K562 (cell line): ENCODE measurements around the gene IRAK2. TPM values are rescaled to one million over a fixed set of nuclear protein-coding genes. Genes with fewer than 3 reads are reported as not detected.
"Not testable (repeated sequence)": the region's sequence is repeated elsewhere in the genome, so short reads cannot be mapped to it uniquely, and the experiment has no call there.

Experiments used
- ATAC-seq: fragments of 200-7000 bp; cut with Tn5 transposase; 3 replicates; pipeline ENCODE4 v1.9.1; 2020; ENCODE audit warnings: moderate library complexity
- BruUV-seq: library from RNA; stranded (reverse); fragments of 400-500 nt; replicated peaks from 2 replicates; lab custom pipeline; 2021; lab: Mats Ljungman, UMichigan
- CTCF ChIA-PET: fragments of 300-600 bp; formaldehyde crosslinking; extraction: SDS; loops from one replicate; lab custom pipeline; 2021; ENCODE audit warnings: low intra/inter-chr PET ratio; lab: Yijun Ruan, JAX
- POLR2A ChIA-PET: fragments of 300-600, 350-650 bp; sonication (Branson Sonifier 250); formaldehyde crosslinking; extraction: SDS; loops from one replicate; lab custom pipeline; 2021; ENCODE audit warnings: antibody characterized with exemption, inconsistent platforms; lab: Yijun Ruan, JAX
- DNase-seq, 4 experiments: peaks; one replicate each; pipeline versions ENCODE4 v3.0.0 to v3.0.0-alpha.2; 2011 to 2018; ENCODE audit warnings: low spot score in 3 of 4, mixed read lengths in 3 of 4; ENCODE audit errors: extremely low read depth in 1 of 4
- FAIRE-seq: peaks from 2 replicates; lab custom pipeline; 2011; peaks lifted over from hg19 to GRCh38; lab: Jason Lieb, UNC
- H2AFZ ChIP-seq: 2 replicates; pipeline ENCODE4 v1.6.0; 2011; ENCODE audit warnings: low read depth, low read length, control low read depth, inconsistent platforms
- H3K27ac ChIP-seq: fragments of 200-600 bp; 3 replicates; pipeline ENCODE4 v1.8.0; 2011; ENCODE audit warnings: low read depth, mild to moderate bottlenecking, control low read depth, inconsistent platforms, low read length, moderate library complexity, mixed read lengths; ENCODE audit errors: extremely low read depth
- H3K27me3 ChIP-seq, 2 experiments: fragments of 300-600 bp in 1 of 2; 2 replicates in 1 of 2; 3 replicates in 1 of 2; pipeline versions ENCODE4 v1.6.0 to v1.8.0; 2011; ENCODE audit warnings: inconsistent platforms in 2 of 2, low read length in 2 of 2, mild to moderate bottlenecking in 1 of 2, mixed read lengths in 1 of 2, moderate library complexity in 1 of 2; ENCODE audit not compliant: control insufficient read depth in 2 of 2, insufficient read depth in 2 of 2
- H3K36me3 ChIP-seq: fragments of 300-600 bp; 3 replicates; pipeline ENCODE4 v1.8.0; 2011; ENCODE audit warnings: mild to moderate bottlenecking, low read length, inconsistent platforms; ENCODE audit not compliant: control insufficient read depth, insufficient read depth
- H3K4me1 ChIP-seq, 2 experiments: fragments of 200-600 bp in 1 of 2; replicated peaks in 1 of 2; 2 replicates in 1 of 2; 3 replicates in 1 of 2; pipeline versions ENCODE4 v1.5.1 to v1.8.0; 2011; ENCODE audit warnings: inconsistent platforms in 2 of 2, low read length in 2 of 2, mild to moderate bottlenecking in 1 of 2, mixed read lengths in 1 of 2, moderate library complexity in 1 of 2; ENCODE audit not compliant: control insufficient read depth in 2 of 2, insufficient read depth in 2 of 2
- H3K4me2 ChIP-seq: 2 replicates; pipeline ENCODE4 v1.6.1; 2011; ENCODE audit warnings: low read length, control low read depth, inconsistent platforms, mixed read lengths; ENCODE audit not compliant: insufficient read depth
- H3K4me3 ChIP-seq: fragments of 200-600 bp; sonication (generic), shearing (Covaris generic); 2 replicates; pipeline ENCODE4 v1.5.1; 2016; ENCODE audit warnings: control low read depth, inconsistent platforms
- H3K79me2 ChIP-seq: fragments of 200-600 bp; 3 replicates; pipeline ENCODE4 v1.8.0; 2011; ENCODE audit warnings: low read length, inconsistent platforms; ENCODE audit not compliant: control insufficient read depth, insufficient read depth
- H3K9ac ChIP-seq, 2 experiments: 2 replicates each; pipeline versions ENCODE4 v1.6.0 to v1.6.1; 2011; ENCODE audit warnings: low read depth in 2 of 2, low read length in 2 of 2, control low read depth in 1 of 2, inconsistent platforms in 1 of 2, mild to moderate bottlenecking in 1 of 2, mixed read lengths in 1 of 2; ENCODE audit not compliant: insufficient read depth in 1 of 2
- H3K9me1 ChIP-seq: one replicate; pipeline ENCODE4 v1.6.0; 2011; ENCODE audit warnings: inconsistent platforms, mild to moderate bottlenecking, low read length, moderate library complexity; ENCODE audit not compliant: control insufficient read depth, insufficient read depth
- H3K9me3 ChIP-seq: replicated peaks from 2 replicates; pipeline ENCODE4 v1.5.1; 2011; ENCODE audit warnings: low read depth, low read length, inconsistent platforms; ENCODE audit not compliant: control insufficient read depth, insufficient read depth
- H4K20me1 ChIP-seq: replicated peaks from 2 replicates; pipeline ENCODE4 v1.6.1; 2011; ENCODE audit warnings: low read length, inconsistent platforms, mixed read lengths; ENCODE audit not compliant: control insufficient read depth, insufficient read depth
- FUS ChIP-seq: fragments of 200-400 bp; formaldehyde crosslinking; optimal IDR thresholded peaks from 2 replicates; pipeline ENCODE3; 2017; ENCODE audit warnings: low read depth, low read length
- ILF3 ChIP-seq: fragments of 450-650 bp; IDR thresholded peaks from 2 replicates; pipeline ENCODE4 v1.6.1; 2018; ENCODE audit warnings: antibody characterized with exemption, mild to moderate bottlenecking, moderate library complexity, borderline replicate concordance
- ILK ChIP-seq: fragments of 450-650 bp; IDR thresholded peaks from 2 replicates; pipeline ENCODE4 v1.6.1; 2016; ENCODE audit warnings: missing genetic modification characterization, low read depth, mild to moderate bottlenecking, missing compliant biosample characterization, moderate library complexity, borderline replicate concordance
- KLF6 ChIP-seq: fragments of 250-450 bp; sonication (Bioruptor Pico); IDR thresholded peaks from 2 replicates; pipeline ENCODE4 v1.4.0; 2020; ENCODE audit warnings: mild to moderate bottlenecking, moderate library complexity, borderline replicate concordance
- PCBP1 ChIP-seq: fragments of 200-400 bp; formaldehyde crosslinking; IDR thresholded peaks from 2 replicates; pipeline ENCODE4 v1.6.1; 2018; ENCODE audit warnings: mild to moderate bottlenecking, low read depth, low read length; ENCODE audit not compliant: poor library complexity, severe bottlenecking
- PTTG1 ChIP-seq: fragments of 450-650 bp; IDR thresholded peaks from 2 replicates; pipeline ENCODE4 v1.6.1; 2016; ENCODE audit warnings: low read depth, mild to moderate bottlenecking, missing genetic modification characterization, missing compliant biosample characterization
- SAFB ChIP-seq: fragments of 200-400 bp; formaldehyde crosslinking; IDR thresholded peaks from 2 replicates; pipeline ENCODE4 v1.6.1; 2017; ENCODE audit warnings: low read depth, low read length, borderline replicate concordance
- STAT5B ChIP-seq: fragments of 250-450 bp; sonication (Bioruptor Pico); IDR thresholded peaks from 2 replicates; pipeline ENCODE4 v1.8.0; 2021; ENCODE audit warnings: mild to moderate bottlenecking, inconsistent platforms
- TEAD4 ChIP-seq, 2 experiments: sonication (generic) in 1 of 2; formaldehyde crosslinking in 1 of 2; IDR thresholded peaks; 2 replicates each; pipeline versions ENCODE4 v1.6.1 to v1.8.0; 2012 to 2022; ENCODE audit warnings: borderline replicate concordance in 1 of 2, inconsistent platforms in 1 of 2, low read length in 1 of 2, mild to moderate bottlenecking in 1 of 2, missing genetic modification reagents in 1 of 2
- WGBS: fragments of 100-300 bp; shearing (Covaris generic); methylation state at CpG from one replicate; pipeline ENCODE4 v1.1.6; 2016; ENCODE audit warnings: low coverage, mixed read lengths; ENCODE audit not compliant: insufficient coverage; ENCODE audit errors: missing lambda C conversion rate; 5-methylcytosine and 5-hydroxymethylcytosine counted together
- in situ Hi-C: fragments of 300-500 bp; cut with MboI; formaldehyde crosslinking; loops from 4 replicates; pipeline ENCODE4 v1.15.0; 2018; ENCODE audit warnings: inconsistent platforms, mixed read lengths
- intact Hi-C: fragments of 100-400 bp; cut with micrococcal nuclease; formaldehyde crosslinking; loops from 2 replicates; pipeline ENCODE4 v1.14.2; 2022
- polyA plus RNA-seq, 8 experiments: library from polyadenylated mRNA; depleted of rRNA in 4 of 8; stranded (reverse) in 5 of 8; unstranded in 3 of 8; fragments of >200 nt; fragmentation: Nextera tagmentation in 2 of 8; fragmentation: Illumina TruSeq in 1 of 8; extraction: Ambion mirVana in 2 of 8; extraction: Trizol in 1 of 8; gene quantifications; 2 replicates each; pipeline versions ENCODE4 v1.2.1 to v1.2.3, GENCODE V29; 2011 to 2014; ENCODE audit warnings: inconsistent platforms in 1 of 8, missing spikeins in 1 of 8
- total RNA-seq, 7 experiments: library from RNA; depleted of rRNA in 6 of 7; stranded (reverse); fragments of >200 nt in 6 of 7; fragmentation: Illumina TruSeq in 2 of 7; extraction: Trizol in 2 of 7; gene quantifications; 2 replicates each; pipeline versions ENCODE4 v1.2.1 to v1.2.3, GENCODE V29; 2011 to 2021; ENCODE audit warnings: low replicate concordance in 1 of 7
- TF ChIP-seq, protein P1 (sequence below): fragments of 450-650 bp; IDR thresholded peaks from one replicate; pipeline ENCODE4 v1.6.1; 2018; ENCODE audit warnings: mild to moderate bottlenecking, moderate library complexity; ENCODE audit not compliant: partially characterized antibody
- TF ChIP-seq, protein P2 (sequence below): fragments of 150-350 bp; IDR thresholded peaks from 2 replicates; pipeline ENCODE4 v1.6.1; 2014; ENCODE audit warnings: low read depth, mild to moderate bottlenecking, low read length, borderline replicate concordance

Gene IRAK2
- total and polyA plus RNA-seq, 9 of the 15 experiments (the other 6 are each of a cell fraction or from before 2014, with no cell fraction given), result 0.42 to 4.4 (median 2.7) TPM

DNA sequence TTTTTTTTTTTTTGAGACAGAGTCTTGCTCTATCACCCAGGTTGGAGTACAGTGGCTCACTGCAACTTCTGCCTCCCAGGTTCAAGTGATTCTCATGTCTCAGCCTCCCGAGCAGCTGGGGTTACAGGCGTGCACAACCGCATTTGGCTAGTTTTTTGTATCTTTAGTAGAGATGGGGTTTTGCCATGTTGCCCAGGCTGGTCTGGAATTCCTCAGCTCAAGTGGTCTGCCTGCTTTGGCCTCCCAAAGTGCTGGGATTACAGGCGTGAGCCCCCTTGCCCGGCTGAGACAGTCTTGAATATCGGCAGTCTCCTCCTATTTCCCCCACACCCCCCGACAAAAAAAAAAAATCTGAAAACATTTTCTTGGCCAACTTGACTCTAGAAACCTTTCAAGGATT is 102.2 kb downstream of the IRAK2 start:
- DNase-seq, H3K9me3 ChIP-seq, H2AFZ ChIP-seq, H3K27me3 ChIP-seq, in situ Hi-C loops, FAIRE-seq, CTCF ChIA-PET, H3K4me2 ChIP-seq, POLR2A ChIA-PET, H4K20me1 ChIP-seq, H3K4me3 ChIP-seq, H3K27ac ChIP-seq, H3K4me1 ChIP-seq, H3K9ac ChIP-seq, ATAC-seq, intact Hi-C loops, H3K9me1 ChIP-seq, BruUV-seq: not testable (repeated sequence)
- WGBS, result 83% methylated on average over 7 of the region's 7 CpGs
- Histone ChIP-seq H3K36me3 (peaks cover 94% of the 10 kb centered on the region), H3K79me2 (peaks cover 90% of the 10 kb centered on the region)

DNA sequence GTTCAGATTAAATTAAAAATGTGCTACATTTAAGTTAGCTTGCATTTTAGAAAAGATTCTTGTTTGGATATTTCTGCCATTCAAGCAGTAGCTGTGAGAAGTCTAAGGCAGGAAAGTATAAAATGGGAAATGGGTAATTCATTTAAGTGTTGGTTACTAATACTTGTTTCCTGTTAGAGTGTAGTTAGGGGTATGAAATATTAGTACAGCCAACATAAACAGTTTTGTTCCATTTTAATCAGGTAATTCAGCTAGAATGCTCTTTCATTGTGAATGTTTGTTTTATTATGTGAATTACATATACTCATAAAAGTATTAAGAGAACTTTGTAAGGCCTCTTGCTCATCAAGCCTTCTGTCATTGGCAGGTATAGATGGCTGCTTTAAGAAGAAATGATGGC is 103.4 kb downstream of the IRAK2 start:
- ChIA-PET POLR2A (interaction anchor here (1.7 kb wide), 1 partner anchor 14 kb away, joined by 4 read pairs; no protein-coding TSS in a partner anchor), CTCF (no interaction called here)
- BruUV-seq, result no TSS peak
- no peak overlapping the region for H3K4me3 ChIP-seq
- no peak overlapping the region for H2AFZ ChIP-seq
- H3K4me2 ChIP-seq, result no peak overlapping the region
- H4K20me1 ChIP-seq, result peaks cover 8% of the 10 kb centered on the region
- intact Hi-C loops (no loop called here), in situ Hi-C loops (no loop called here)
- peaks cover 86% of the 10 kb centered on the region for H3K79me2 ChIP-seq
- no peaks in the 10 kb centered on the region for H3K27me3 ChIP-seq
- ATAC-seq (no peak), DNase-seq (no peak), FAIRE-seq (no peak)
- no peaks in the 10 kb centered on the region for H3K9me1 ChIP-seq
- H3K27ac ChIP-seq, result no peak overlapping the region
- H3K36me3 ChIP-seq, result peaks cover 89% of the 10 kb centered on the region
- no peak overlapping the region for H3K9ac ChIP-seq
- peaks cover 7 to 14% of the 10 kb centered on the region in 2 experiments; a peak in 4 of 5 replicates for H3K4me1 ChIP-seq
- H3K9me3 ChIP-seq, result no peaks in the 10 kb centered on the region
- TF ChIP-seq ILF3, result no peak
- TF ChIP-seq PCBP1, result no peak
- TF ChIP-seq PTTG1 (tag), result no peak
- no peak for TF ChIP-seq KLF6
- no peak for TF ChIP-seq STAT5B (CRISPR knock-in tag)
- TF ChIP-seq SAFB, result no peak
- no peak for TF ChIP-seq ILK (tag)
- TF ChIP-seq, protein P1, sequence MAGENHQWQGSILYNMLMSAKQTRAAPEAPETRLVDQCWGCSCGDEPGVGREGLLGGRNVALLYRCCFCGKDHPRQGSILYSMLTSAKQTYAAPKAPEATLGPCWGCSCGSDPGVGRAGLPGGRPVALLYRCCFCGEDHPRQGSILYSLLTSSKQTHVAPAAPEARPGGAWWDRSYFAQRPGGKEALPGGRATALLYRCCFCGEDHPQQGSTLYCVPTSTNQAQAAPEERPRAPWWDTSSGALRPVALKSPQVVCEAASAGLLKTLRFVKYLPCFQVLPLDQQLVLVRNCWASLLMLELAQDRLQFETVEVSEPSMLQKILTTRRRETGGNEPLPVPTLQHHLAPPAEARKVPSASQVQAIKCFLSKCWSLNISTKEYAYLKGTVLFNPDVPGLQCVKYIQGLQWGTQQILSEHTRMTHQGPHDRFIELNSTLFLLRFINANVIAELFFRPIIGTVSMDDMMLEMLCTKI, result no peak
- no peak for TF ChIP-seq TEAD4 (IDR thresholded peaks at IDR 0.05; ENCODE audit: low read length)
- TF ChIP-seq TEAD4 (CRISPR knock-in tag; IDR thresholded peaks at IDR 0.05; ENCODE audit: borderline replicate concordance), result no peak
- no peak for TF ChIP-seq FUS
- TF ChIP-seq, protein P2, sequence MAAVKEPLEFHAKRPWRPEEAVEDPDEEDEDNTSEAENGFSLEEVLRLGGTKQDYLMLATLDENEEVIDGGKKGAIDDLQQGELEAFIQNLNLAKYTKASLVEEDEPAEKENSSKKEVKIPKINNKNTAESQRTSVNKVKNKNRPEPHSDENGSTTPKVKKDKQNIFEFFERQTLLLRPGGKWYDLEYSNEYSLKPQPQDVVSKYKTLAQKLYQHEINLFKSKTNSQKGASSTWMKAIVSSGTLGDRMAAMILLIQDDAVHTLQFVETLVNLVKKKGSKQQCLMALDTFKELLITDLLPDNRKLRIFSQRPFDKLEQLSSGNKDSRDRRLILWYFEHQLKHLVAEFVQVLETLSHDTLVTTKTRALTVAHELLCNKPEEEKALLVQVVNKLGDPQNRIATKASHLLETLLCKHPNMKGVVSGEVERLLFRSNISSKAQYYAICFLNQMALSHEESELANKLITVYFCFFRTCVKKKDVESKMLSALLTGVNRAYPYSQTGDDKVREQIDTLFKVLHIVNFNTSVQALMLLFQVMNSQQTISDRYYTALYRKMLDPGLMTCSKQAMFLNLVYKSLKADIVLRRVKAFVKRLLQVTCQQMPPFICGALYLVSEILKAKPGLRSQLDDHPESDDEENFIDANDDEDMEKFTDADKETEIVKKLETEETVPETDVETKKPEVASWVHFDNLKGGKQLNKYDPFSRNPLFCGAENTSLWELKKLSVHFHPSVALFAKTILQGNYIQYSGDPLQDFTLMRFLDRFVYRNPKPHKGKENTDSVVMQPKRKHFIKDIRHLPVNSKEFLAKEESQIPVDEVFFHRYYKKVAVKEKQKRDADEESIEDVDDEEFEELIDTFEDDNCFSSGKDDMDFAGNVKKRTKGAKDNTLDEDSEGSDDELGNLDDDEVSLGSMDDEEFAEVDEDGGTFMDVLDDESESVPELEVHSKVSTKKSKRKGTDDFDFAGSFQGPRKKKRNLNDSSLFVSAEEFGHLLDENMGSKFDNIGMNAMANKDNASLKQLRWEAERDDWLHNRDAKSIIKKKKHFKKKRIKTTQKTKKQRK, result no peak
